Fibroblast of lung (primary cell): ENCODE measurements around the gene CNTN1. TPM values are rescaled to one million over a fixed set of nuclear protein-coding genes. Genes with fewer than 3 reads are reported as not detected.
"Not testable (repeated sequence)": the region's sequence is repeated elsewhere in the genome, so short reads cannot be mapped to it uniquely, and the experiment has no call there.

Source experiments
- DNase-seq, 2 donors: peaks; one replicate each; pipeline versions ENCODE4 v3.0.0 to v3.0.0-alpha.2; 2010; ENCODE audit warnings: low read depth in 2 of 2
- H2AFZ ChIP-seq: 2 replicates; pipeline ENCODE4 v1.5.1; 2012; ENCODE audit warnings: low read length, control low read depth, inconsistent platforms
- H3K27ac ChIP-seq: 2 replicates; pipeline ENCODE4 v1.5.1; 2011; ENCODE audit warnings: low read length, control low read depth; ENCODE audit not compliant: insufficient read depth
- H3K27me3 ChIP-seq: 2 replicates; pipeline ENCODE4 v1.5.1; 2011; ENCODE audit warnings: mild to moderate bottlenecking, low read length; ENCODE audit not compliant: control insufficient read depth, insufficient read depth
- H3K36me3 ChIP-seq: 2 replicates; pipeline ENCODE4 v1.5.1; 2011; ENCODE audit warnings: low read length; ENCODE audit not compliant: control insufficient read depth, insufficient read depth
- H3K4me1 ChIP-seq: 2 replicates; pipeline ENCODE4 v1.5.1; 2011; ENCODE audit warnings: low read length; ENCODE audit not compliant: control insufficient read depth, insufficient read depth; ENCODE audit errors: extremely low read depth
- H3K4me2 ChIP-seq: 2 replicates; pipeline ENCODE4 v1.5.1; 2011; ENCODE audit warnings: low read length, control low read depth; ENCODE audit not compliant: insufficient read depth; ENCODE audit errors: extremely low read depth
- H3K4me3 ChIP-seq, 4 experiments: fragments of 200-600 bp in 1 of 4; sonication (generic) in 1 of 4; replicated peaks in 1 of 4; 2 replicates each; pipeline ENCODE4 v1.5.1; 2011 to 2016; ENCODE audit warnings: low read length in 4 of 4, low read depth in 3 of 4, mild to moderate bottlenecking in 3 of 4, control low read depth in 2 of 4, inconsistent platforms in 1 of 4, mixed read lengths in 1 of 4; ENCODE audit not compliant: insufficient read depth in 1 of 4; ENCODE audit errors: control extremely low read depth in 1 of 4
- H3K79me2 ChIP-seq: 2 replicates; pipeline ENCODE4 v1.5.1; 2012; ENCODE audit warnings: mild to moderate bottlenecking, low read length, inconsistent platforms; ENCODE audit not compliant: control insufficient read depth, insufficient read depth
- H3K9ac ChIP-seq: 2 replicates; pipeline ENCODE4 v1.5.1; 2011; ENCODE audit warnings: mild to moderate bottlenecking, low read length, control low read depth; ENCODE audit not compliant: insufficient read depth
- H3K9me3 ChIP-seq: 2 replicates; pipeline ENCODE4 v1.5.1; 2012; ENCODE audit warnings: low read depth, low read length; ENCODE audit not compliant: control insufficient read depth, insufficient read depth
- H4K20me1 ChIP-seq: 2 replicates; pipeline ENCODE4 v1.5.1; 2011; ENCODE audit warnings: low read length; ENCODE audit not compliant: control insufficient read depth, insufficient read depth; ENCODE audit errors: extremely low read depth
- EZH2 ChIP-seq: IDR thresholded peaks from 2 replicates; pipeline ENCODE4 v1.5.1; 2012; ENCODE audit warnings: low read length, control low read depth, mild to moderate bottlenecking; ENCODE audit errors: missing control alignments
- polyA plus RNA-seq, 2 donors: library from polyadenylated mRNA; depleted of rRNA in 1 of 2; stranded (reverse) in 1 of 2; unstranded in 1 of 2; fragments of >200 nt; gene quantifications; 2 replicates each; pipeline ENCODE4 v1.2.1, GENCODE V29; 2011 to 2012; ENCODE audit warnings: missing spikeins in 1 of 2
- total RNA-seq: library from RNA; depleted of rRNA; stranded (reverse); fragments of >200 nt; gene quantifications from 2 replicates; pipeline ENCODE4 v1.2.1, GENCODE V29; 2014
- TF ChIP-seq, protein P1 (sequence below), 2 donors: IDR thresholded peaks in 1 of 2; conservative IDR thresholded peaks in 1 of 2; 1 replicate in 1 of 2; 2 replicates in 1 of 2; pipeline ENCODE4 v1.5.1; 2011 to 2012; ENCODE audit warnings: low read length in 2 of 2, control low read depth in 1 of 2, inconsistent platforms in 1 of 2, low read depth in 1 of 2, mild to moderate bottlenecking in 1 of 2

Gene CNTN1
- total and polyA plus RNA-seq, 2 donors (not counting 1 experiment from before 2014, with no cell fraction given): 0.22 to 0.83 TPM

DNA sequence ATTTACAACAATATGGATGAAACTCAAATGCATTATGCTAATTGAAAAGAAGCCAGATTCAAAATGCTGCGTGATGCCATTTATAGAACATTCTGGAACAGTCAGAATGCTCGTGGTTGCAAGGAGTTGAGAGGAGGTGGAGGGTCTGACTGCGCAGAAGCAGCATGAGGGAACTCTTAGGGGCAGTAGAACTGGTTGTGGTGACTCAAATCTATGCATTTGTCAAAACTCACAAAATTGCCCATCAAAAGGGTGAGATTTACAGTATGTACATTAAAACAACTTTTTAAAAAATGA, 382.2 kb downstream of the CNTN1 start:
- no peaks in the 10 kb centered on the region for H3K4me1 ChIP-seq
- H3K4me2 ChIP-seq: no peak overlapping the region
- no peak overlapping the region for H3K4me3 ChIP-seq
- H3K36me3 ChIP-seq: no peaks in the 10 kb centered on the region
- no peaks in the 10 kb centered on the region for H3K79me2 ChIP-seq
- H3K9me3 ChIP-seq: no peaks in the 10 kb centered on the region
- H4K20me1 ChIP-seq: no peaks in the 10 kb centered on the region
- H3K9ac ChIP-seq: no peak overlapping the region
- DNase-seq: no peak
- no peak overlapping the region for H3K27ac ChIP-seq
- H2AFZ ChIP-seq: no peak overlapping the region
- H3K27me3 ChIP-seq: no peaks in the 10 kb centered on the region
- no peak for TF ChIP-seq EZH2
- TF ChIP-seq, protein P1, sequence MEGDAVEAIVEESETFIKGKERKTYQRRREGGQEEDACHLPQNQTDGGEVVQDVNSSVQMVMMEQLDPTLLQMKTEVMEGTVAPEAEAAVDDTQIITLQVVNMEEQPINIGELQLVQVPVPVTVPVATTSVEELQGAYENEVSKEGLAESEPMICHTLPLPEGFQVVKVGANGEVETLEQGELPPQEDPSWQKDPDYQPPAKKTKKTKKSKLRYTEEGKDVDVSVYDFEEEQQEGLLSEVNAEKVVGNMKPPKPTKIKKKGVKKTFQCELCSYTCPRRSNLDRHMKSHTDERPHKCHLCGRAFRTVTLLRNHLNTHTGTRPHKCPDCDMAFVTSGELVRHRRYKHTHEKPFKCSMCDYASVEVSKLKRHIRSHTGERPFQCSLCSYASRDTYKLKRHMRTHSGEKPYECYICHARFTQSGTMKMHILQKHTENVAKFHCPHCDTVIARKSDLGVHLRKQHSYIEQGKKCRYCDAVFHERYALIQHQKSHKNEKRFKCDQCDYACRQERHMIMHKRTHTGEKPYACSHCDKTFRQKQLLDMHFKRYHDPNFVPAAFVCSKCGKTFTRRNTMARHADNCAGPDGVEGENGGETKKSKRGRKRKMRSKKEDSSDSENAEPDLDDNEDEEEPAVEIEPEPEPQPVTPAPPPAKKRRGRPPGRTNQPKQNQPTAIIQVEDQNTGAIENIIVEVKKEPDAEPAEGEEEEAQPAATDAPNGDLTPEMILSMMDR (conservative IDR thresholded peaks at IDR 0.05 in 1 of 2, IDR thresholded peaks at IDR 0.05 in 1 of 2; ENCODE audit: low read depth in 1 of 2, low read length in 2 of 2): no peak

DNA sequence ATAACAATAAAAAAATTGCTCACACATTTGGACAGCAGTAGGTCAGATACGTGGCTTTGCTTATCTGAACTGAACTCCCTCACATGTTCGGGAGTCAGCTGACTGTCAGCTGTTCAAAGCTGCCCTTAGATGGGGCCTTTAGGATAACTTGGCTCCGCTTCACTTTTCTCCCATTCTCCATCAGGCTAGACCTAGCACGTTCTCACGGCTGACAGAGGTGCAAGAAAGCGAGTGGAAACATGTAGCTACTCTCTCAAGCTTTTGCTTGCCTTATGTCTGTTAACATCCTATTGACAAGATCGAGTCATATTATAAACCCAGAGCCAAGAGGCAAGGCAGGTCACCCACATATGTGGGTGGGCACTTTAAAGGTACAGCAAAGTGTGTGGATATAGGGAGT, 383.9 kb downstream of the CNTN1 start:
- Histone ChIP-seq H3K27ac (no peak overlapping the region), H3K4me3 (no peak overlapping the region), H3K9me3 (no peaks in the 10 kb centered on the region), H3K4me2 (no peak overlapping the region), H2AFZ (no peak overlapping the region), H3K79me2 (no peaks in the 10 kb centered on the region), H3K4me1 (no peaks in the 10 kb centered on the region), H4K20me1 (no peaks in the 10 kb centered on the region), H3K36me3 (no peaks in the 10 kb centered on the region), H3K27me3 (no peaks in the 10 kb centered on the region), H3K9ac (no peak overlapping the region)
- DNase-seq: no peak
- TF ChIP-seq, protein P1 (conservative IDR thresholded peaks at IDR 0.05 in 1 of 2, IDR thresholded peaks at IDR 0.05 in 1 of 2; ENCODE audit: low read depth in 1 of 2, low read length in 2 of 2): no peak
- TF ChIP-seq EZH2: no peak

DNA sequence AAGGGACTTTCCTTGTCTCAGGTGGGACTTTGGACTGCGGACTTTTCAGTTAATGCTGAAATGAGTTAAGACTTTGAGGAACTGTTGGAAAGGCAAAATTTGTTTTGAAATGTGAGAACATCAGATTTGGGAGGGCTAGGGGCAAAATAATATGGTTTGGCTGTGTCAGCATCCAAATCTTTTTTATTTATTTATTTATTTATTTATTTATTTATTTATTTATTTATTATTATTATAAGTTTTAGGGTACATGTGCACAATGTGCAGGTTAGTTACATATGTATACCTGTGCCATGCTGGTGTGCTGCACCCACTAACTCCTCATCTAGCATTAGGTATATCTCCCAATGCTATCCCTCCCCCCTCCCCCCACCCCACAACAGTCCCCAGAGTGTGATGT, 389.0 kb downstream of the CNTN1 start:
- not testable (repeated sequence) for H4K20me1 ChIP-seq, H3K27ac ChIP-seq, H3K9me3 ChIP-seq, H3K9ac ChIP-seq, H3K27me3 ChIP-seq, H3K4me2 ChIP-seq, H3K4me1 ChIP-seq, H3K4me3 ChIP-seq, H3K36me3 ChIP-seq, H3K79me2 ChIP-seq, H2AFZ ChIP-seq, DNase-seq

DNA sequence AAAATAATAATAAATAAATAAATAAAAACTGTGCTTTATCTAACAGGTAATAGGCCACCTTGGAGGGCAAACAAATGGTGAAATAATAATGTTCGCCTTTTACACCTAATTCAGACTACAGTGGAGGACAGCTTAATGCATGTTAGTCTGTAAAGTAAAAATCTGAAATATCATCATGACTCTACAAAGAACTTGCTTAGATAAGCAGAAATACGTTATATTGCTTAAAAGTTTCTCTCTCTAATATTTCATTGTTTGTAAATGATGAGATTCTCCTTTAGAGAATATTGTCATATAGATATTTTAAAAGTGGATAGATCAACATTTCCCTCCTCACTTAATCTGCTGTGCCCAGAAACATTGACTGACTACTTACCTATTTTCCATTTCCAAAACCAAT, 397.2 kb downstream of the CNTN1 start:
- Histone ChIP-seq H3K4me2 (no peak overlapping the region), H2AFZ (no peak overlapping the region), H3K36me3 (no peaks in the 10 kb centered on the region), H3K4me1 (no peaks in the 10 kb centered on the region), H3K79me2 (no peaks in the 10 kb centered on the region), H4K20me1 (no peaks in the 10 kb centered on the region), H3K27ac (no peak overlapping the region), H3K9ac (no peak overlapping the region), H3K27me3 (no peaks in the 10 kb centered on the region), H3K4me3 (no peak overlapping the region), H3K9me3 (no peaks in the 10 kb centered on the region)
- no peak for DNase-seq
- no peak for TF ChIP-seq EZH2
- TF ChIP-seq, protein P1 (conservative IDR thresholded peaks at IDR 0.05 in 1 of 2, IDR thresholded peaks at IDR 0.05 in 1 of 2; ENCODE audit: low read depth in 1 of 2, low read length in 2 of 2): no peak
